Activated CD4-positive, alpha-beta memory T cell treated with anti-CD3 and anti-CD28 coated beads, Interleukin-2, amount 10 ng/mL, durations not matched to agents 7 days and 5 days (primary cell): ENCODE results near the gene CPNE2. TPM values are rescaled to one million over a fixed set of nuclear protein-coding genes. Genes with fewer than 3 reads are reported as not detected.

Experiments used
- total RNA-seq, 2 experiments: library from RNA; stranded (reverse); gene quantifications; one replicate each; pipeline ENCODE4 v1.2.3, GENCODE V29; 2021

The CPNE2 gene
- total RNA-seq, 2 experiments from 2014 or later: 4.6 to 4.8 TPM

Other genes with a start within 250 kb of the CPNE2 start
- not detected for gene SLC12A3, start 227.4 kb upstream of the CPNE2 start, total RNA-seq
- 100 to 1,000 TPM; 166 to 171 TPM for gene HERPUD1, start 160.4 kb upstream of the CPNE2 start, total RNA-seq
- not detected for gene CETP, start 130.6 kb upstream of the CPNE2 start, total RNA-seq
- 100 to 1,000 TPM; 259 to 263 TPM for gene NLRC5, start 103.0 kb upstream of the CPNE2 start, total RNA-seq
- gene PSME3IP1, start 93.5 kb downstream of the CPNE2 start, total RNA-seq: 100 to 1,000 TPM; 112 to 115 TPM
- gene RSPRY1, start 93.7 kb downstream of the CPNE2 start, total RNA-seq: 10 to 100 TPM; 34.1 to 39.3 TPM
- gene ARL2BP, start 152.7 kb downstream of the CPNE2 start, total RNA-seq: 10 to 100 TPM; 32.8 to 32.9 TPM
- under 1 TPM in 1 of 2 experiments, not detected in 1; 0.18 TPM for gene PLLP, start 192.1 kb downstream of the CPNE2 start, total RNA-seq